Stomach (tissue), 9 donors: ENCODE measurements around the gene CTIF. TPM values are rescaled to one million over a fixed set of nuclear protein-coding genes. Genes with fewer than 3 reads are reported as not detected.

Experiments used
- DNase-seq, 2 donors: peaks; one replicate each; pipeline versions ENCODE4 v3.0.0 to v3.0.0-alpha.2; 2013 to 2019
- H3K27ac ChIP-seq, 5 donors: fragments of 200-600 bp in 4 of 5; sonication (generic) in 4 of 5; one replicate each; pipeline ENCODE4 v1.5.1; 2013 to 2019; ENCODE audit warnings: mild to moderate bottlenecking in 1 of 5, moderate library complexity in 1 of 5
- H3K27me3 ChIP-seq, 3 donors: fragments of 200-600 bp; sonication (generic); one replicate each; pipeline ENCODE4 v1.5.1; 2017 to 2019; ENCODE audit warnings: mixed run types in 1 of 3
- H3K36me3 ChIP-seq, 4 donors: fragments of 200-600 bp; sonication (generic); 1 replicate in 3 of 4; 2 replicates in 1 of 4; pipeline ENCODE4 v1.5.1; 2016 to 2019
- H3K4me1 ChIP-seq, 4 donors: fragments of 200-600 bp; sonication (generic); one replicate each; pipeline ENCODE4 v1.5.1; 2016 to 2019
- H3K4me3 ChIP-seq, 4 donors: fragments of 200-600 bp; sonication (generic) in 3 of 4; one replicate each; pipeline ENCODE4 v1.5.1; 2016 to 2019; ENCODE audit warnings: mild to moderate bottlenecking in 1 of 4
- H3K9me3 ChIP-seq, 4 donors: fragments of 200-600 bp; sonication (generic); one replicate each; pipeline ENCODE4 v1.5.1; 2016 to 2019
- EP300 ChIP-seq: sonication (generic); formaldehyde crosslinking; IDR thresholded peaks from one replicate; pipeline ENCODE4 v1.6.1; 2017; ENCODE audit warnings: antibody characterized with exemption
- POLR2A ChIP-seq, 4 donors: fragments of 450-650 bp; IDR thresholded peaks; one replicate each; pipeline ENCODE4 v1.6.1; 2016; ENCODE audit warnings: antibody characterized with exemption in 4 of 4, control low read depth in 2 of 4, mild to moderate bottlenecking in 1 of 4, moderate library complexity in 1 of 4
- POLR2AphosphoS5 ChIP-seq, 3 donors: sonication (generic); formaldehyde crosslinking; IDR thresholded peaks; one replicate each; pipeline ENCODE4 v1.6.1; 2016; ENCODE audit warnings: antibody characterized with exemption in 3 of 3
- WGBS, 5 donors: extraction: QIAGEN DNeasy Blood & Tissue Kit in 3 of 5; methylation state at CpG; one replicate each; pipeline versions ENCODE4 v1.1.5 to v1.1.7; 2013 to 2018; 5-methylcytosine and 5-hydroxymethylcytosine counted together
- intact Hi-C: fragments of 100-400 bp; cut with DNase I; formaldehyde crosslinking; loops from one replicate; pipeline ENCODE4 v1.15.1; 2023; ENCODE audit warnings: low total_unique reads
- polyA plus RNA-seq, 3 donors: library from polyadenylated mRNA; stranded (reverse); fragments of 200-250 nt; gene quantifications; one replicate each; pipeline ENCODE4 v1.2.3, GENCODE V29; 2013
- total RNA-seq, 5 donors: library from RNA; depleted of rRNA; stranded (reverse); fragments of >200 nt; gene quantifications; one replicate each; pipeline versions ENCODE4 v1.1.0 to v1.2.3, GENCODE V29; 2014 to 2016
- TF ChIP-seq, protein P1 (sequence below), 7 experiments: fragments of 450-650 bp in 4 of 7; fragments of 200-600 bp in 3 of 7; sonication (generic) in 3 of 7; IDR thresholded peaks; one replicate each; pipeline ENCODE4 v1.5.1; 2016 to 2019; ENCODE audit warnings: antibody characterized with exemption in 7 of 7, control low read depth in 2 of 7, mild to moderate bottlenecking in 1 of 7
- donor health status: healthy with polysubstance abuse.
- donor health status: Bipolar disorder and iron deficiency.
- donor health status: healthy.

CTIF gene
- total and polyA plus RNA-seq, 8 donors = 16.3 to 105 (median 30.3) TPM

- DNase-seq = peak in 1 of 2 donors; percentile 45
- peaks cover 0 to 27% (median 0%) of the 10 kb centered on the region in 4 donors for H3K4me1 ChIP-seq
- WGBS, 5 donors = 72 to 79% (median 76%) methylated on average over 10 to 15 of the region's 15 CpGs
Observed at GRCh38 chr18:48875942-48876511, 337.2 kb downstream of the CTIF start.

DNA sequence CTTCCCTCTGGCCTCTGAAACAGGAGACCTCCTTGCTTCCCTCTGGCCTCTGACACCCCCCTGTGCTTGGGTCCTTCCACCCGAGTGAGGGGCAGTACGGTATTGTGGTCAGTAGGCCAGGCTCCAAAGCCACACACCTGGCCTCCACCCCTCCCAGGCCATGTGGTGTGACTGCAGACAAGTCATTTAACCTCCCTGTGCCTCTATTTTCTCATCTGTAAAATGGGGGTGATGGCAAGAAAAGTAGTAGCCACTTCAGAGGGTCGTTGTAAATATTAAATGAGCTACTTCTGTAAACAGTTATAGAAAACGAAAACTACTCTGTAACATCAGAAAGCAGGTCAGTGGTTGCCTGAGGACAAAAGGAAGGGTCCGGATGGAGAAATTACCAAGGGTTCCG is 337.8 kb downstream of the CTIF start:
- no peak overlapping the region for H3K4me3 ChIP-seq
- intact Hi-C loops = no loop called here
- no peaks in the 10 kb centered on the region for H3K36me3 ChIP-seq
- 89 to 95% (median 93%) methylated on average over 6 of the region's 6 CpGs for WGBS, 5 donors
- peaks cover 0 to 27% (median 0%) of the 10 kb centered on the region in 4 donors for H3K4me1 ChIP-seq
- DNase-seq = no peak
- no peaks in the 10 kb centered on the region for H3K27me3 ChIP-seq
- no peak overlapping the region for H3K27ac ChIP-seq
- TF ChIP-seq POLR2AphosphoS5 (IDR thresholded peaks at IDR 0.05) = no peak
- TF ChIP-seq POLR2A (IDR thresholded peaks at IDR 0.05) = no peak
- TF ChIP-seq, protein P1, sequence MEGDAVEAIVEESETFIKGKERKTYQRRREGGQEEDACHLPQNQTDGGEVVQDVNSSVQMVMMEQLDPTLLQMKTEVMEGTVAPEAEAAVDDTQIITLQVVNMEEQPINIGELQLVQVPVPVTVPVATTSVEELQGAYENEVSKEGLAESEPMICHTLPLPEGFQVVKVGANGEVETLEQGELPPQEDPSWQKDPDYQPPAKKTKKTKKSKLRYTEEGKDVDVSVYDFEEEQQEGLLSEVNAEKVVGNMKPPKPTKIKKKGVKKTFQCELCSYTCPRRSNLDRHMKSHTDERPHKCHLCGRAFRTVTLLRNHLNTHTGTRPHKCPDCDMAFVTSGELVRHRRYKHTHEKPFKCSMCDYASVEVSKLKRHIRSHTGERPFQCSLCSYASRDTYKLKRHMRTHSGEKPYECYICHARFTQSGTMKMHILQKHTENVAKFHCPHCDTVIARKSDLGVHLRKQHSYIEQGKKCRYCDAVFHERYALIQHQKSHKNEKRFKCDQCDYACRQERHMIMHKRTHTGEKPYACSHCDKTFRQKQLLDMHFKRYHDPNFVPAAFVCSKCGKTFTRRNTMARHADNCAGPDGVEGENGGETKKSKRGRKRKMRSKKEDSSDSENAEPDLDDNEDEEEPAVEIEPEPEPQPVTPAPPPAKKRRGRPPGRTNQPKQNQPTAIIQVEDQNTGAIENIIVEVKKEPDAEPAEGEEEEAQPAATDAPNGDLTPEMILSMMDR (IDR thresholded peaks at IDR 0.05) = no peak
- no peak for TF ChIP-seq EP300
- no peaks in the 10 kb centered on the region for H3K9me3 ChIP-seq

More at GRCh38 chr18:48875942-48876511, 337.2 kb downstream of the CTIF start:
- intact Hi-C loops = no loop called here
- H3K27me3 ChIP-seq = no peaks in the 10 kb centered on the region
- no peak overlapping the region for H3K27ac ChIP-seq
- H3K4me3 ChIP-seq = no peak overlapping the region
- no peak for TF ChIP-seq EP300
- TF ChIP-seq, protein P1 (IDR thresholded peaks at IDR 0.05) = no peak
- no peak for TF ChIP-seq POLR2AphosphoS5 (IDR thresholded peaks at IDR 0.05)
- no peak for TF ChIP-seq POLR2A (IDR thresholded peaks at IDR 0.05)
- H3K36me3 ChIP-seq = no peaks in the 10 kb centered on the region
- H3K9me3 ChIP-seq = no peaks in the 10 kb centered on the region

- no peaks in the 10 kb centered on the region for H3K9me3 ChIP-seq
- no peak overlapping the region for H3K27ac ChIP-seq
- no peak for TF ChIP-seq EP300
- TF ChIP-seq, protein P1 (IDR thresholded peaks at IDR 0.05) = no peak
- 86 to 96% (median 90%) methylated on average over 3 of the region's 3 CpGs for WGBS, 5 donors
- peaks cover 0 to 23% (median 0%) of the 10 kb centered on the region in 4 donors for H3K4me1 ChIP-seq
- no peak for DNase-seq
- H3K27me3 ChIP-seq = no peaks in the 10 kb centered on the region
- H3K36me3 ChIP-seq = no peaks in the 10 kb centered on the region
- intact Hi-C loops = no loop called here
- no peak overlapping the region for H3K4me3 ChIP-seq
Observed at GRCh38 chr18:48877941-48878340, 339.1 kb downstream of the CTIF start.

DNA sequence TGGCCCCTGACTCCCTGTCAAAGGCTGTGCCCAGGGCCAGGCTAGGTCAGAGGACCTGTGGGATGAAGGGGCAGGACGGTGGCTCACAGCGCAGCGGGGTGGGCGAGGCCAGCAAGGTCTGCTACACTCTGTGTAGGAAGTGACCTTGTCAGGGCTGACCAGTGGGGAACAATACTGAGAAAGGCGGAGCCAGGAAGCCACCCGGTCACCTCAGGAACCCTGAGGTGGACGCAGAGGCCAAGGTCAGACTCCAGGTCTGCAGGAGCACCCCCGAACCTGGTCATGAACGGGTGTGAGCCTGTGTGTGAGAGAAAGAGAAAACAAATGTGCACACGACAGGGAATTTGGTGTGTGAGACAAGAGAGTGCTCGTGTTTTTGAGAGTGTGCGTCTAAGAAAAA is 339.6 kb downstream of the CTIF start:
- Histone ChIP-seq H3K27me3 (no peaks in the 10 kb centered on the region), H3K4me3 (no peak overlapping the region), H3K36me3 (no peaks in the 10 kb centered on the region), H3K9me3 (no peaks in the 10 kb centered on the region), H3K27ac (no peak overlapping the region), H3K4me1 (peaks cover 0 to 18% (median 0%) of the 10 kb centered on the region in 4 donors)
- TF ChIP-seq POLR2A (IDR thresholded peaks at IDR 0.05) = no peak
- WGBS, 5 donors = 28 to 61% (median 49%) methylated on average over 12 of the region's 12 CpGs
- DNase-seq = peak in 1 of 2 donors; percentile 34
- intact Hi-C loops = no loop called here

GRCh38 chr18:48879008-48879431 is 340.2 kb downstream of the CTIF start:
- DNase-seq = peak; percentile 58 to 90
- H3K27ac ChIP-seq = no peak overlapping the region
- no peaks in the 10 kb centered on the region for H3K27me3 ChIP-seq
- peak overlapping the region in 1 of 4 donors; percentile 23 for H3K4me3 ChIP-seq
- H3K9me3 ChIP-seq = no peaks in the 10 kb centered on the region
- WGBS, 5 donors = 34 to 55% (median 51%) methylated on average over 5 to 15 of the region's 15 CpGs
- peaks cover 0 to 13% (median 0%) of the 10 kb centered on the region in 4 donors for H3K4me1 ChIP-seq
- H3K36me3 ChIP-seq = no peaks in the 10 kb centered on the region
- intact Hi-C loops = no loop called here
- no peak for TF ChIP-seq POLR2AphosphoS5 (IDR thresholded peaks at IDR 0.05)
- no peak for TF ChIP-seq EP300
- TF ChIP-seq, protein P1 (IDR thresholded peaks at IDR 0.05) = no peak
- TF ChIP-seq POLR2A (IDR thresholded peaks at IDR 0.05) = no peak
